Liver (tissue), 9 donors: ENCODE measurements around the gene ZCCHC8. TPM values are rescaled to one million over a fixed set of nuclear protein-coding genes. Genes with fewer than 3 reads are reported as not detected.

ENCODE experiments used
- DNase-seq: peaks from one replicate; pipeline ENCODE4 v3.0.0-alpha.2; 2017; ENCODE audit warnings: low spot score
- H3K27ac ChIP-seq, 2 donors: one replicate each; pipeline ENCODE4 v1.7.0; 2013; ENCODE audit warnings: inconsistent platforms in 2 of 2, low read length in 2 of 2, control low read depth in 1 of 2, low read depth in 1 of 2, mild to moderate bottlenecking in 1 of 2
- H3K27me3 ChIP-seq, 4 donors: one replicate each; pipeline versions ENCODE4 v1.6.1 to v1.7.0; 2013; ENCODE audit warnings: low read length in 3 of 4, inconsistent platforms in 1 of 4, mild to moderate bottlenecking in 1 of 4, moderate library complexity in 1 of 4; ENCODE audit not compliant: control insufficient read depth in 4 of 4, insufficient read depth in 4 of 4
- H3K36me3 ChIP-seq, 4 donors: one replicate each; pipeline versions ENCODE4 v1.6.1 to v1.7.0; 2013; ENCODE audit warnings: low read length in 3 of 4, mild to moderate bottlenecking in 3 of 4, low read depth in 1 of 4, moderate library complexity in 1 of 4; ENCODE audit not compliant: control insufficient read depth in 4 of 4, insufficient read depth in 3 of 4
- H3K4me1 ChIP-seq, 4 donors: one replicate each; pipeline versions ENCODE4 v1.6.1 to v1.7.0; 2013; ENCODE audit warnings: low read length in 3 of 4, mild to moderate bottlenecking in 3 of 4, moderate library complexity in 1 of 4; ENCODE audit not compliant: control insufficient read depth in 4 of 4, insufficient read depth in 4 of 4
- H3K4me3 ChIP-seq, 3 donors: one replicate each; pipeline versions ENCODE4 v1.6.1 to v1.7.0; 2013; ENCODE audit warnings: low read length in 3 of 3, control low read depth in 1 of 3, low read depth in 1 of 3, mild to moderate bottlenecking in 1 of 3
- H3K9ac ChIP-seq, 2 donors: one replicate each; pipeline ENCODE4 v1.7.0; 2013; ENCODE audit warnings: low read length in 2 of 2, mild to moderate bottlenecking in 2 of 2, moderate library complexity in 2 of 2, control low read depth in 1 of 2, low read depth in 1 of 2
- H3K9me3 ChIP-seq, 4 donors: one replicate each; pipeline versions ENCODE4 v1.6.1 to v1.7.0; 2013; ENCODE audit warnings: low read length in 3 of 4; ENCODE audit not compliant: control insufficient read depth in 4 of 4
- FOXA1 ChIP-seq: IDR thresholded peaks from 2 replicates; pipeline ENCODE4 v1.6.1; 2016; ENCODE audit warnings: antibody characterized with exemption
- FOXA2 ChIP-seq: IDR thresholded peaks from 2 replicates; pipeline ENCODE4 v1.6.1; 2016; ENCODE audit warnings: antibody characterized with exemption
- GABPA ChIP-seq, 2 donors: IDR thresholded peaks in 1 of 2; conservative IDR thresholded peaks in 1 of 2; 2 replicates each; pipeline ENCODE4 v1.6.1; 2016; ENCODE audit warnings: antibody characterized with exemption in 2 of 2, mild to moderate bottlenecking in 1 of 2, moderate library complexity in 1 of 2
- HNF4A ChIP-seq, 2 donors: conservative IDR thresholded peaks; 2 replicates each; pipeline ENCODE4 v1.6.1; 2016; ENCODE audit warnings: antibody characterized with exemption in 2 of 2, mild to moderate bottlenecking in 2 of 2
- HNF4G ChIP-seq: IDR thresholded peaks from 2 replicates; pipeline ENCODE4 v1.6.1; 2016; ENCODE audit warnings: antibody characterized with exemption
- JUND ChIP-seq, 2 donors: IDR thresholded peaks; 2 replicates each; pipeline ENCODE4 v1.6.1; 2016; ENCODE audit warnings: antibody characterized with exemption in 2 of 2
- MAX ChIP-seq: IDR thresholded peaks from 2 replicates; pipeline ENCODE4 v1.6.1; 2016; ENCODE audit warnings: antibody characterized with exemption
- NR2F2 ChIP-seq: IDR thresholded peaks from 2 replicates; pipeline ENCODE4 v1.6.1; 2016; ENCODE audit warnings: antibody characterized with exemption
- RAD21 ChIP-seq, 2 donors: IDR thresholded peaks; 2 replicates each; pipeline ENCODE4 v1.6.1; 2016; ENCODE audit warnings: antibody characterized with exemption in 2 of 2, mild to moderate bottlenecking in 2 of 2
- RXRA ChIP-seq, 2 donors: IDR thresholded peaks; 2 replicates each; pipeline ENCODE4 v1.6.1; 2017 to 2018; ENCODE audit warnings: antibody characterized with exemption in 2 of 2, mild to moderate bottlenecking in 1 of 2
- TAF1 ChIP-seq: conservative IDR thresholded peaks from 2 replicates; pipeline ENCODE4 v1.6.1; 2016; ENCODE audit warnings: antibody characterized with exemption, mild to moderate bottlenecking
- YY1 ChIP-seq: IDR thresholded peaks from 2 replicates; pipeline ENCODE4 v1.6.1; 2016; ENCODE audit warnings: antibody characterized with exemption, mild to moderate bottlenecking
- WGBS: extraction: QIAGEN DNeasy Blood & Tissue Kit; methylation state at CpG from one replicate; pipeline ENCODE4 v1.1.7; 2013; 5-methylcytosine and 5-hydroxymethylcytosine counted together
- polyA plus RNA-seq, 2 donors: library from polyadenylated mRNA; stranded (reverse) in 1 of 2; unstranded in 1 of 2; fragments of 200-250 nt in 1 of 2; fragments of >200 nt in 1 of 2; fragmentation: Nextera tagmentation in 1 of 2; extraction: Ambion mirVana in 1 of 2; gene quantifications; one replicate each; pipeline versions ENCODE4 v1.2.1 to v1.2.3, GENCODE V29; 2013 to 2015
- total RNA-seq, 2 donors: library from RNA; depleted of rRNA; stranded (reverse); fragments of >200 nt; gene quantifications; one replicate each; pipeline ENCODE4 v1.2.3, GENCODE V29; 2014
- TF ChIP-seq, protein P1 (sequence below): IDR thresholded peaks from 2 replicates; pipeline ENCODE4 v1.6.1; 2016; ENCODE audit warnings: antibody characterized with exemption
- TF ChIP-seq, protein P2 (sequence below): fragments of 150-350 bp; IDR thresholded peaks from 2 replicates; pipeline ENCODE4 v1.5.1; 2017; ENCODE audit warnings: improper control_type of control experiment, low read depth, low read length; ENCODE audit not compliant: missing input control
- TF ChIP-seq, protein P3 (sequence below): IDR thresholded peaks from 2 replicates; pipeline ENCODE4 v1.6.1; 2016; ENCODE audit warnings: antibody characterized with exemption
- TF ChIP-seq, protein P4 (sequence below): IDR thresholded peaks from 2 replicates; pipeline ENCODE4 v1.6.1; 2016; ENCODE audit warnings: antibody characterized with exemption, mild to moderate bottlenecking
- donor health status: healthy.
- donor health status: healthy.
- donor health status: healthy.
- donor health status: healthy.
- donor health status: healthy.

The ZCCHC8 gene
- total and polyA plus RNA-seq, 4 donors, result 5.2 to 20.5 (median 12.9) TPM

DNA sequence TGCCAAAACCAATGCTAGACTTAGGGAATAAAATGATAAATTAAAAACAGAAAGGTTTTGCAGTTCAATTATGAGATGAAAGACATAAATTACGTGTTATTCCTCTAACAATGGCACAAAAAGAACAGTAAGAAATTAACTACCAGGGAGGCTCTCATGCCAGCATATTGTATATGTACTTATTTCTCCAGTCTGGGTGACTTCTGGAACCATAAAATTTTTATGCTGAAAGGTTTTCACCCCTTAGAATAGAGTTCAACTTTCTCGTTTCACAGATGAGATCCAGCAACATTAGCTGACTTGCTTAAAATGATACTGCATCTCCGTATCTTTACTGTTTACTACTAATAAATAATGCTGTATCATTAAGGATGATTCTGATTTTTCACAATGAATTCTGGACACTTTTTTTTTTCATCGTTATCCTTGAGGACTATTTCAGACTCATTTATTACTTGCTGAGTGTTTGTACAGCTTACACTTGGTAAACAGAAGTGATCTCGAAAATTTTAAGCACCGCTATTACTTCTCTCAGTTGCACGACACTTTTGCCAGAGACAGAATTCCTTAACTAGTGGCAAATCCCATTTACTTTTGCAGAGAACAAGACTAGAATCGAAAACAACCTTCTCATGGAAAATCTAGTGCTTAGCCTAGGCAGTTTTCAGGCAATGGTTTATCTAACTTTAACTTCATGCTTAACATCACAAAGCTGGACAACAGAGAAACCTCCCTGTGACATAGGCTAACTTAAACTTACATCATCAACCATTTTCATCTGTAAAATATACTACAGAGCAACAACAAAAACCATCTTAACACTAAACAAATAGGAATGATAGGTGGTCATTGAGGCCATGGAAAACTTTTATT is 23.4 kb upstream of the ZCCHC8 start:
- Histone ChIP-seq H3K4me3 (peak overlapping the region in 2 of 3 donors; percentile 18 to 53), H3K9me3 (no peaks in the 10 kb centered on the region), H3K4me1 (peaks cover 0 to 40% (median 29%) of the 10 kb centered on the region in 4 donors), H3K36me3 (peaks cover 3 to 33% (median 27%) of the 10 kb centered on the region in 4 donors), H3K27me3 (no peaks in the 10 kb centered on the region), H3K9ac (peak overlapping the region; percentile 4 to 47), H3K27ac (peak overlapping the region in 1 of 2 donors; percentile 9)
- WGBS, result 26% methylated on average over 8 of the region's 8 CpGs
- DNase-seq, result no peak
- TF ChIP-seq HNF4G (no peak), RXRA (IDR thresholded peaks at IDR 0.05) (no peak), YY1 (no peak), GABPA (IDR thresholded peaks at IDR 0.05 in 1 of 2, conservative IDR thresholded peaks at IDR 0.05 in 1 of 2) (no peak), MAX (no peak), RAD21 (IDR thresholded peaks at IDR 0.05) (no peak)
- TF ChIP-seq, protein P1, sequence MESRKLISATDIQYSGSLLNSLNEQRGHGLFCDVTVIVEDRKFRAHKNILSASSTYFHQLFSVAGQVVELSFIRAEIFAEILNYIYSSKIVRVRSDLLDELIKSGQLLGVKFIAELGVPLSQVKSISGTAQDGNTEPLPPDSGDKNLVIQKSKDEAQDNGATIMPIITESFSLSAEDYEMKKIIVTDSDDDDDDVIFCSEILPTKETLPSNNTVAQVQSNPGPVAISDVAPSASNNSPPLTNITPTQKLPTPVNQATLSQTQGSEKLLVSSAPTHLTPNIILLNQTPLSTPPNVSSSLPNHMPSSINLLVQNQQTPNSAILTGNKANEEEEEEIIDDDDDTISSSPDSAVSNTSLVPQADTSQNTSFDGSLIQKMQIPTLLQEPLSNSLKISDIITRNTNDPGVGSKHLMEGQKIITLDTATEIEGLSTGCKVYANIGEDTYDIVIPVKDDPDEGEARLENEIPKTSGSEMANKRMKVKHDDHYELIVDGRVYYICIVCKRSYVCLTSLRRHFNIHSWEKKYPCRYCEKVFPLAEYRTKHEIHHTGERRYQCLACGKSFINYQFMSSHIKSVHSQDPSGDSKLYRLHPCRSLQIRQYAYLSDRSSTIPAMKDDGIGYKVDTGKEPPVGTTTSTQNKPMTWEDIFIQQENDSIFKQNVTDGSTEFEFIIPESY, result no peak

GRCh38 chr12:122523280-122523679 is 22.5 kb upstream of the ZCCHC8 start:
- Histone ChIP-seq H3K4me3 (no peak overlapping the region), H3K9me3 (no peaks in the 10 kb centered on the region), H3K36me3 (peaks cover 5 to 41% (median 35%) of the 10 kb centered on the region in 4 donors), H3K27ac (no peak overlapping the region), H3K9ac (no peak overlapping the region), H3K27me3 (no peaks in the 10 kb centered on the region), H3K4me1 (peaks cover 0 to 40% (median 29%) of the 10 kb centered on the region in 4 donors)
- 57% methylated on average over 8 of the region's 8 CpGs for WGBS
- TF ChIP-seq NR2F2 (no peak), TAF1 (no peak), GABPA (IDR thresholded peaks at IDR 0.05 in 1 of 2, conservative IDR thresholded peaks at IDR 0.05 in 1 of 2) (no peak), FOXA2 (no peak), HNF4G (no peak), MAX (no peak), RAD21 (IDR thresholded peaks at IDR 0.05) (no peak), FOXA1 (no peak), YY1 (no peak), HNF4A (conservative IDR thresholded peaks at IDR 0.05) (no peak), RXRA (IDR thresholded peaks at IDR 0.05) (no peak), JUND (IDR thresholded peaks at IDR 0.05) (no peak)
- TF ChIP-seq, protein P1, result no peak
- TF ChIP-seq, protein P2, sequence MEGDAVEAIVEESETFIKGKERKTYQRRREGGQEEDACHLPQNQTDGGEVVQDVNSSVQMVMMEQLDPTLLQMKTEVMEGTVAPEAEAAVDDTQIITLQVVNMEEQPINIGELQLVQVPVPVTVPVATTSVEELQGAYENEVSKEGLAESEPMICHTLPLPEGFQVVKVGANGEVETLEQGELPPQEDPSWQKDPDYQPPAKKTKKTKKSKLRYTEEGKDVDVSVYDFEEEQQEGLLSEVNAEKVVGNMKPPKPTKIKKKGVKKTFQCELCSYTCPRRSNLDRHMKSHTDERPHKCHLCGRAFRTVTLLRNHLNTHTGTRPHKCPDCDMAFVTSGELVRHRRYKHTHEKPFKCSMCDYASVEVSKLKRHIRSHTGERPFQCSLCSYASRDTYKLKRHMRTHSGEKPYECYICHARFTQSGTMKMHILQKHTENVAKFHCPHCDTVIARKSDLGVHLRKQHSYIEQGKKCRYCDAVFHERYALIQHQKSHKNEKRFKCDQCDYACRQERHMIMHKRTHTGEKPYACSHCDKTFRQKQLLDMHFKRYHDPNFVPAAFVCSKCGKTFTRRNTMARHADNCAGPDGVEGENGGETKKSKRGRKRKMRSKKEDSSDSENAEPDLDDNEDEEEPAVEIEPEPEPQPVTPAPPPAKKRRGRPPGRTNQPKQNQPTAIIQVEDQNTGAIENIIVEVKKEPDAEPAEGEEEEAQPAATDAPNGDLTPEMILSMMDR, result no peak
- TF ChIP-seq, protein P3, sequence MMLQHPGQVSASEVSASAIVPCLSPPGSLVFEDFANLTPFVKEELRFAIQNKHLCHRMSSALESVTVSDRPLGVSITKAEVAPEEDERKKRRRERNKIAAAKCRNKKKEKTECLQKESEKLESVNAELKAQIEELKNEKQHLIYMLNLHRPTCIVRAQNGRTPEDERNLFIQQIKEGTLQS, result no peak
- TF ChIP-seq, protein P4, sequence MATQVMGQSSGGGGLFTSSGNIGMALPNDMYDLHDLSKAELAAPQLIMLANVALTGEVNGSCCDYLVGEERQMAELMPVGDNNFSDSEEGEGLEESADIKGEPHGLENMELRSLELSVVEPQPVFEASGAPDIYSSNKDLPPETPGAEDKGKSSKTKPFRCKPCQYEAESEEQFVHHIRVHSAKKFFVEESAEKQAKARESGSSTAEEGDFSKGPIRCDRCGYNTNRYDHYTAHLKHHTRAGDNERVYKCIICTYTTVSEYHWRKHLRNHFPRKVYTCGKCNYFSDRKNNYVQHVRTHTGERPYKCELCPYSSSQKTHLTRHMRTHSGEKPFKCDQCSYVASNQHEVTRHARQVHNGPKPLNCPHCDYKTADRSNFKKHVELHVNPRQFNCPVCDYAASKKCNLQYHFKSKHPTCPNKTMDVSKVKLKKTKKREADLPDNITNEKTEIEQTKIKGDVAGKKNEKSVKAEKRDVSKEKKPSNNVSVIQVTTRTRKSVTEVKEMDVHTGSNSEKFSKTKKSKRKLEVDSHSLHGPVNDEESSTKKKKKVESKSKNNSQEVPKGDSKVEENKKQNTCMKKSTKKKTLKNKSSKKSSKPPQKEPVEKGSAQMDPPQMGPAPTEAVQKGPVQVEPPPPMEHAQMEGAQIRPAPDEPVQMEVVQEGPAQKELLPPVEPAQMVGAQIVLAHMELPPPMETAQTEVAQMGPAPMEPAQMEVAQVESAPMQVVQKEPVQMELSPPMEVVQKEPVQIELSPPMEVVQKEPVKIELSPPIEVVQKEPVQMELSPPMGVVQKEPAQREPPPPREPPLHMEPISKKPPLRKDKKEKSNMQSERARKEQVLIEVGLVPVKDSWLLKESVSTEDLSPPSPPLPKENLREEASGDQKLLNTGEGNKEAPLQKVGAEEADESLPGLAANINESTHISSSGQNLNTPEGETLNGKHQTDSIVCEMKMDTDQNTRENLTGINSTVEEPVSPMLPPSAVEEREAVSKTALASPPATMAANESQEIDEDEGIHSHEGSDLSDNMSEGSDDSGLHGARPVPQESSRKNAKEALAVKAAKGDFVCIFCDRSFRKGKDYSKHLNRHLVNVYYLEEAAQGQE, result no peak
- no peak for DNase-seq
